ENCODE measurements around the gene STIMATE.
A peak's percentile ranks its signal among the peaks of the same experiment; 100 is the strongest.

STIMATE gene

DNA sequence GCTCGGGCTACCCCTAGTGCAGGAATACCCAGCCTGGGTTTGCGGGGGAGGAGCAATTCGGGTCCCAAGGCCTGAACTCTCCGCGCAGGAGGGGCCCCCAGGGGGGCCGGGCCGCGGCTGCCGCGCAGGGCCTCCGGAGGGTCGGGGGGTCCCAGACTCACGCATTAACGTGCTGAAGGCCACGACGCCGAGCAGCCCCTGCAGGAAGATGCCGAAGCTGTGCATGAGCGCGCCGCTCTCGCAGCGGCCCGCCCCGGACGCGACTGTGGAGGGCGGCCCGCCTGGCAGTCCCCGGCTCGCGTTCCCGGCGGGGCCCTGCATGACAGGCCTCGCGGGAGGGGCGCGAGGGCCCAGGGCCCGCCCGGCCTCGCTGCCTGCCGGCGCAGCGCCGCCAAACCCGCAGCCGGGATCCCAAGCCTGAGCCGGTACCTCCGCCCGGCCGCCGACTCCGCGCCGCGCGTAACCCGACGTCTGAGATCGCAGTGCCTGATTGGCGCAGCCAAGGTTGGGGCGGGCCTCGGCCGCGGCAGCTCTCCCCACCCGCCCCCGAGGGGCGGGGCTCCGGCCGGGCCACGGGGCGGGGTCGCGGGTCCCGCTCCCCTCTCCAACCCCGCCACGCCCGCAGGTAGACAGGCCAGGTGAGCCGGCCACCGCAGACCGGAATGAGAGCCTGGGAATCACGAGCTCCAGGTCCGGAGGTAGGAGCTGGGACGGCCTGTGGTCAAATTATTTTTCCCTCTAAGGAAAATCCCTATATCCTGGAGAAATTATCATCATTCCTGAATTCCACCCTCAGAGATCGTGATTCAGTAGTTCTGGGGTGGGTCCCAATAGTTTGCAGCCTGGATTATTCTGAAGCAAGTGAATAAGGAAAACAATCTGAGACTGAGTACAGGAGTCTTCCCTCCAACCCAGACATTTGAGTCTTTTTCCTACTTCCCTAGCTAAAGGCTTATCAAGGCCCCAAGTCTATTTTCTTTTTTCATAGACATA lies at the start of gene STIMATE:
STIMATE (minus strand) TSS at position 419 of the 993 bp plus-strand sequence; CDS start at position 321, 98 bp downstream.
- DNase-seq (ENCODE audit: low read depth), result peak; percentile 63

- DNase-seq (ENCODE audit: low read depth), result no peak
Measured at GRCh38 chr3:52939600-52939999, 42.3 kb upstream of the STIMATE start.

DNA sequence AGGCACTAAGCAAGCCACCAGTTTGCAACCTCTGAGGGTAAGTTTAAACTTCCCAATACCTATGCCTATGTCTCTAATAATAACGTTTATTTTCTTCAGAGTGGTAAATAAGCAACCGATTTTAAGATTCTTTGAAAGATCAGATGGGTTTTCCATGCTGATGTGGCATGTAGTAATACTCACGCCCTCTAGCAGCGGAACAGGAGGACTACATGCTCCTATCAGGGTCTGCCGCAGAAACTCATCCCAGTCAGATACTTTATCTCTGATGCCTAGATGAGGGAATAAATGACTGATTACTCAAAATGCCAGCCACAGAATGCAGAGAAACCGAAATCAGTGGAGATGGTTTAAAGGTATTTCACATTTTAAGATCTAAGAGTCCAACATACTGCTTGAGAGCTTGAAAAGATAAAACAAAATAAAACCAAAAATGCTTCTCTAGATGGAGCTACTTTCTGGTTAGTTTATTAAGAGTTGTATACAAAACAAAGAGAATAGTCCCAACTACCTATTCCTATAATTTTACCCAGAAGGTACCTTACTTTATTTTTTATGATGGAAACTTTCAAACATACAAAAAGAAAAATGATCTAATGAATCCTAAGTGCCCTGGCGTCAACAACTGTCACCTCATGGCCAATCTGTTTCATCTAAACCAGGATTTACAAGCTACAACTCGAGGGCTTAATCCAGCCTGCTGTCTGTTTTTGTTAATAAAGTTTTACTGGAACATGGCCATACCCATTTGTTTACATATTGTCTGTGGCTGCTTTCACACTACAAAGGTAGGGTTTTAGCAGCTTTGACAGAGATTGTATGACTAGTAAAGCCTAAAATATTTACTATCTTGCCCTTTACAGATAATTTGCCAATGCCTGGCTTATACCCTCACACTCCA lies 37.5 kb upstream of the STIMATE start:
- DNase-seq (ENCODE audit: low read depth), result peak; percentile 3

DNA sequence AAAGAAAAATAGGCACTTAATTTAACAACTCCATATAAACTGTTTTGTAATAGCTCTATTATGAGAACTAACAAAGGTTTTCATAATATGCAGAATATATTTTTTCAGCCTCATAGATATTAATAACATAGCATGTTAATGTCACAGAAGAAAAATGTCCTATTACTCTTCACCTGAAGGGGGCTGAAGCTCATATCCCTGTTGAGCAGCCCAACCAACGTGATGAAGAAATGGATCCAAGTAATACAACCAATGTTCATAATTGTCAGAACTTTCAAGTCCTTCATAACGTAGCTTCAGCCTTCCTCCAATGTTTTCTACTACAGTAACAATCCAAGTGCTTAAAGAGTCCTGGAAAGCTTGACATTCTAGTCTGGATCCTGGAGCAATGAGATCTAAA lies 34.5 kb upstream of the STIMATE start:
- no peak for DNase-seq (ENCODE audit: low read depth)

DNA sequence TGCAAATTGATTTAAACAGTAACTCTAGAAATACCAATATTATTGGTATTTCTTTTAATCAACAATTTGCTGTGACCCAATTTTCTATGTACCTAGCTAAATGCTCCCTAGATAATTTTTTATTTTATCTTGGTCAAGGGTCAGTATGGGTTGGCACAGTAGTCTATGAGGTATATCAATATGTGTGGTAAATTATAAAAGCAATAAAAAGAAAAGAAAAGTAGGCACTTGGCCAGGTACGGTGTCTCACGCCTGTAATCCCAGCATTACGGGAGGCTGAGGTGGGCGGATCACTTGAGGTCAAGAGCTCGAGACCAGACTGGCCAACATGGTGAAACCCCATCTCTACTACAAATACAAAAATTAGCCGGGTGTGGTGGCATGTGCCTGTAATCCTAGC lies 34.0 kb upstream of the STIMATE start:
- no peak for DNase-seq (ENCODE audit: low read depth)

- DNase-seq (ENCODE audit: low read depth), result no peak
Measured at GRCh38 chr3:52930748-52931147, 33.4 kb upstream of the STIMATE start.

GRCh38 chr3:52926554-52926953 lies 29.2 kb upstream of the STIMATE start:
- no peak for DNase-seq (ENCODE audit: low read depth)

GRCh38 chr3:52925405-52926313 lies 28.3 kb upstream of the STIMATE start:
- DNase-seq (ENCODE audit: low read depth), result no peak

GRCh38 chr3:52923963-52924362 lies 26.6 kb upstream of the STIMATE start:
- DNase-seq (ENCODE audit: low read depth), result no peak

DNA sequence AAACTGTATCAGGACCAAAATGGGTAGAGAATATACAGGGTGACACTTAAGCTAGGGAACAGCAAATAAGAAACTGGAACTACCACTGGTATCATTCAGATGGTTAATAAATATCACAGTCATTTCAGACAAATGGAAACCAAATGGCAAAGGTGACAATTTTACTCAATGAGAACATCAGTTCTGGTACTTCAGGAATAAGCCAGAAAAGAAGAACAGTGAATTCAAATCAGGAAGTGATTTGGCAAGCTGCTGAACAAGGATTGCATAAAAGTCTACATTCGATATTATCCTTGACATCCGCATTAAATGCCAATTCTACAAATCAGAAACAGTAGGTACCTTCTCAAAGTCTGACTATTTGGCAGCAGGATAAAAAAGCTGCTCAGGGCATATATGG lies 23.5 kb upstream of the STIMATE start:
- no peak for DNase-seq (ENCODE audit: low read depth)

DNA sequence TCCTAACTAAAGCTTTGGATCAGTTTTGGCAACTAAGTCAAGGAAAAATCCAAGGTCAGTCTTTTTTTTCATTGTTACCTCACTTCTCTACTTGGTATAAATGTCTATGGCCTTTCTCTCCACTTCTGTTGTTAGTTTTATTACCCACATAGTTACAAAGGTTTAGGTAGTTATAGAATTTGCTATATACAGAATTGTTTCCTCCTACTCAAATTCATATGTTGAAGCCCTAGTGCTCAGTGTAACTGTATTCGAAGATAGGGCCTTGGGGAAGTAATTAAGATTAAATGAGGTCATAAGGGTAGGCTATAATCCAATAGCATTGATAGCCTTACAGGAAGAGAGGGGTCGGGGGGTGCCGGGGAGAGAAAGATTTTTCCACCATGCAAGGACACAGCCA lies 19.7 kb upstream of the STIMATE start:
- no peak for DNase-seq (ENCODE audit: low read depth)

DNA sequence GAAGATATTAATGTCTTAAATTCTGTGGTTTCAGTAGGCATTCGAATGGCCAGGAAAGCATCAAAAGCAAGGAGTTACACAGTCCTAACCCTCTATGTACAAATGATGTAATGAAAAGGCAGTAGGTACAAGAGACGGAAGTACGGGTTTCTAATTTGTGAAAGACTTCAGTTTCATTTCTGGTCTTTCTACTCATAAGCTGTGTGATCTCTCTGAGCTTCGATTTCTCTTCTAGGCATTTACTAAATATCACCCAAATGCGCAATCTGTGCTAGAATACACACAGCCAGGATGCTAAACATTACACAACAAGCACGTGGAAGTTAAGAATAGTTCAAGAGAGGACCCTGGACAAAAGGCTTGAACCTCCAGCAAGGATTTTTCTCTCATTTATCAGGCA lies 17.9 kb upstream of the STIMATE start:
- no peak for DNase-seq (ENCODE audit: low read depth)

- DNase-seq (ENCODE audit: low read depth), result no peak
Measured at GRCh38 chr3:52912885-52913731, 15.8 kb upstream of the STIMATE start.

- no peak for DNase-seq (ENCODE audit: low read depth)
Measured at GRCh38 chr3:52910823-52911222, 13.5 kb upstream of the STIMATE start.

GRCh38 chr3:52907497-52907896 lies 10.1 kb upstream of the STIMATE start:
- DNase-seq (ENCODE audit: low read depth), result no peak

GRCh38 chr3:52904552-52904951 lies 7.2 kb upstream of the STIMATE start:
- no peak for DNase-seq (ENCODE audit: low read depth)

- DNase-seq (ENCODE audit: low read depth), result no peak
Measured at GRCh38 chr3:52904000-52904399, 6.7 kb upstream of the STIMATE start.

DNA sequence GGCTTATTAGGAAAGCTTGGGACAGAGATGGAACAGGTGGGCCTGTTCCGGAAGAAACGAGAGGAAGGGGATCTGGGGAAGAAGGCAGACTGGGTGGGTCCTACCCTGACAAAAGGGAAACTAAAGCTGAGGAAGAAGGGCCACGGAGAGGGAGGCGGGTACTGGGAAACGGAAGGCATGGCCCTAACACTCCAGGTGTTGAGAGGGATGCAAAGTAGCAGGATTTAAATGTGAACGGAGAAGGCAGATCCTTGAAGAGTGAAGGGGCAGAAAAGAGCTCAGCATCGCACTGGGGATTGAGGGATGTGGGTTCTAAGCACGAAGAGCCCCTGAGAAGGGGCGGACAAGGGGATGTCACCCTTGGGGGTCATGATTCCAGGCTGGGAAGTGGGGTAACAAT lies 735 bp downstream of the STIMATE start:
- DNase-seq (ENCODE audit: low read depth), result no peak

GRCh38 chr3:52896151-52896550 lies 1.2 kb downstream of the STIMATE start:
- no peak for DNase-seq (ENCODE audit: low read depth)

DNA sequence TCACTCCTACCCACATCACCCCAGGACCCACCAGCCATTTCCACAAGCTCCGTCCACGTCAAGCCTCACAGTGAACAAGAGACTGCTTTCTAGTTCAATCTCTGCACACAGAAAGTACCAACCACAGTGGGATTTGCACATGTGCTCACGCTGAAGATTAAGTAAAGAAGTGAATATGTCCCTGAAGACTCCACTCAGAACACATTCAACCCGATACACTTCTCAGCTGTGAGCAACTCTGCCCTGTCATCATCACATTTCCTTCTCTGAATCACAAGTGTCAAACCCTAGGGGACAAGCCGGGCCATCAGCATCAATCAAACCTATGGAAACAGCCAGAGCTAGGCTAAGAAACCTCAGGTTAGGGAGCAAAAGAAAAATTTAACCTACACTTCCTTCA lies 1.9 kb downstream of the STIMATE start:
- DNase-seq (ENCODE audit: low read depth), result no peak

GRCh38 chr3:52894756-52895155 lies 2.6 kb downstream of the STIMATE start:
- no peak for DNase-seq (ENCODE audit: low read depth)

Data from stimulated activated CD8-positive, alpha-beta memory T cell treated with anti-CD3 and anti-CD28 coated beads, Interleukin-15, amount 100 ng/mL, for 24 hours (primary cell).